Measurements from ENCODE around the gene CCDC186. TPM values are rescaled to one million over a fixed set of nuclear protein-coding genes. Genes with fewer than 3 reads are reported as not detected.
A peak's percentile ranks its signal among the peaks of the same experiment; 100 is the strongest.

CCDC186 gene
- polyA plus RNA-seq, 1 of the 3 experiments (the other 2 are of a cell fraction) = 1.3 TPM

DNA sequence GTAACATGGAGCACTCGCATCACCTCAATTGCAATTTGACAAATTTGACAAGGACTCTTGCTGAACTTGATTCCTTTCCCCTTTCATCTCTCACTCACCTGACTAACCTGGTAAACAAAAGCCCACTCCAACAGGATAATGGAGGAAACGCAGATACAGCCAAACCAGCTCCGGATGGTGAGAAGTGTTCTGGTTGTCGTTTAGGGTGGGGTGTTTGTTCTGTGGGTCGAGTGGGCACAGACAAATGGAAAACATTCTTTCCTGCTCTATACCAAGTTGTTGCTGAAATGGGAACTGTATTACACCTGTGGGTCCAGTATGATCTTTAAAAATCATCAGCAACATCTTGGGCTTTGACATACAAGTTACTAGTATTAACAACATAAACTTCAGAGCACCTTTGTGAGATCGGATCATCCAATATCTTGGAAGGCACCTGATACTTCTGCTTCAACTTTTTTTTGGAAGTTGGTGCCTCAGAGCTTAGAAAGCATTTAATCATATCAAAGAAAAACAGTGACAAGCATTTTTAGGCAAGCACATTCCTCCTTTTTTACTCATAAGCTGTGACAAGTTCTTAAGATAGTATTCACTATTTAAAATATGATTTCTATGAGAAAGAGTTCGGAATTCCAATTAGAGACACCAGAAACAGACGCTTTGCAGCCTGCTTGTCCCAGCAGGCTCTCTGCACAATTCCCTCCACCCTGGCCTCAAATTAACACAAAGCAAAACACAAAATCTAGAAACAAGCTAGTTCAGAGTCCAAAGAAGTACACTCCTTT lies 58.1 kb downstream of the CCDC186 start:
- no peaks in the 10 kb centered on the region for H3K9me2 ChIP-seq
- H3F3A ChIP-seq (replicated peaks; ENCODE audit: insufficient read depth) = no peaks in the 10 kb centered on the region
- H3K4me2 ChIP-seq = peak overlapping the region; percentile 44; the same call in 1 of the 2 replicates
- ChIA-PET CTCF (interaction anchor here (1.2 to 2.3 kb wide), 4 partner anchors 13 to 411 kb away, joined by 3 to 13 read pairs (median 6); no protein-coding TSS in a partner anchor), POLR2A (no interaction called here)
- H3K4me3 ChIP-seq (ENCODE audit: low read depth in 2 of 2, low read length in 1 of 2) = no peak overlapping the region
- DNase-seq = no peak
- peaks cover 0 to 7% of the 10 kb centered on the region in 2 experiments; a peak in 2 of 4 replicates for H3K4me1 ChIP-seq (ENCODE audit: control insufficient read depth in 1 of 2, insufficient read depth in 2 of 2, low read depth in 1 of 2, low read length in 1 of 2)
- H3K27ac ChIP-seq (ENCODE audit: low read depth in 2 of 2, low read length in 1 of 2) = no peak overlapping the region
- H3K27me3 ChIP-seq (ENCODE audit: insufficient read depth) = no peaks in the 10 kb centered on the region; the same call in 1 of the 2 replicates
- H4K20me1 ChIP-seq (ENCODE audit: insufficient read depth) = no peaks in the 10 kb centered on the region
- H3K79me2 ChIP-seq (ENCODE audit: insufficient read depth) = no peaks in the 10 kb centered on the region
- TF ChIP-seq, protein P1, sequence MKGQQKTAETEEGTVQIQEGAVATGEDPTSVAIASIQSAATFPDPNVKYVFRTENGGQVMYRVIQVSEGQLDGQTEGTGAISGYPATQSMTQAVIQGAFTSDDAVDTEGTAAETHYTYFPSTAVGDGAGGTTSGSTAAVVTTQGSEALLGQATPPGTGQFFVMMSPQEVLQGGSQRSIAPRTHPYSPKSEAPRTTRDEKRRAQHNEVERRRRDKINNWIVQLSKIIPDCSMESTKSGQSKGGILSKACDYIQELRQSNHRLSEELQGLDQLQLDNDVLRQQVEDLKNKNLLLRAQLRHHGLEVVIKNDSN (IDR thresholded peaks at IDR 0.05; ENCODE audit: borderline replicate concordance, low read depth) = no peak
- TF ChIP-seq RAD21 (IDR thresholded peaks at IDR 0.05; ENCODE audit: low read length) = no peak
- TF ChIP-seq FOXJ3 (CRISPR knock-in tag; IDR thresholded peaks at IDR 0.05) = no peak
- TF ChIP-seq GATA2 (CRISPR knock-in tag; IDR thresholded peaks at IDR 0.05) = no peak
- 53% methylated on average over 8 of the region's 8 CpGs for WGBS (ENCODE audit: low lambda C conversion rate)
- no peaks in the 10 kb centered on the region for H3K36me3 ChIP-seq (replicated peaks in 1 of 2; ENCODE audit: control insufficient read depth in 1 of 2, insufficient read depth in 2 of 2, low read length in 1 of 2)
- H3K9me3 ChIP-seq = no peaks in the 10 kb centered on the region
- no peak overlapping the region for H3K9ac ChIP-seq
- no peak overlapping the region for H2AFZ ChIP-seq (ENCODE audit: low read depth)

DNA sequence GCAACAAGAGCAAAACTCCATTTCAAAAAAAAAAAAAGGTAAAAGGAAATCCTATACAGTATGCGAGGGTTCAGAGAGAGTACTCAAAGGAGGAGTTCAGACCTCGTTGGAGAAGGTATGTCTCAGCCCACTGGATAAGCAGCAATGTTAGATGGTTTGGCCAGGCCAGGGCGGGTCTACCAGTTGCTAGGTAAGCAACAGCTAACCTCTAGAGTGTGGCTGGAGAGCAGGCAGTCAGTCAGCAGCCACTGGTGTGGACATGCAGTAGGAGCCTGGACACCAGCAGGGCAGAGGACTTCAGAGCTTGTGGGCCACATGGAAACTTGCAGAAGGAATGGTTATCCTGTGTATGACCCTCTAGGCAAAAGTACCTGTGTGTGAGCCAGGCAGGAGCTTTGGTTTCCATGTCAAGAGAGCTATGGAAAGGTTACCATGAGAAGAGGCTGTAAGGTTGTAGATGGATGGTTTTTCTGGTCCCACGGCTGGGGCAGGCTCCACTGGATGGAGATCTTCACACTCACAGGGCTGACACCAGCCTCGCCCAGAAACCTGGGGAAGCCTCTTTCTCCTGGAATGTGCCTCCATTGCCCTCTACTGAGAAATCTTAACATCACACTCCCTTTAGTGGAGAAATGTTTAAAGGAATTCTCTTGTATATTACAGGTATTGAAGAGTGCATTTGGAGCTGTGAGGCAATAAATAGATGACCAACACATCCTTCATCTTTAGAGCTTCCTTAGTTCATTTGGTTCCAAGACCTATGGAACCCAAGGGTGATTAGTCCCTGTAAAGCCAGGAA lies 63.6 kb downstream of the CCDC186 start:
- peak; percentile 21 for TF ChIP-seq RAD21 (IDR thresholded peaks at IDR 0.05; ENCODE audit: low read length)
- TF ChIP-seq EP300 (IDR thresholded peaks at IDR 0.05; ENCODE audit: borderline replicate concordance in 1 of 2, low read depth in 1 of 2, low read length in 1 of 2) = no peak
- TF ChIP-seq, protein P2, sequence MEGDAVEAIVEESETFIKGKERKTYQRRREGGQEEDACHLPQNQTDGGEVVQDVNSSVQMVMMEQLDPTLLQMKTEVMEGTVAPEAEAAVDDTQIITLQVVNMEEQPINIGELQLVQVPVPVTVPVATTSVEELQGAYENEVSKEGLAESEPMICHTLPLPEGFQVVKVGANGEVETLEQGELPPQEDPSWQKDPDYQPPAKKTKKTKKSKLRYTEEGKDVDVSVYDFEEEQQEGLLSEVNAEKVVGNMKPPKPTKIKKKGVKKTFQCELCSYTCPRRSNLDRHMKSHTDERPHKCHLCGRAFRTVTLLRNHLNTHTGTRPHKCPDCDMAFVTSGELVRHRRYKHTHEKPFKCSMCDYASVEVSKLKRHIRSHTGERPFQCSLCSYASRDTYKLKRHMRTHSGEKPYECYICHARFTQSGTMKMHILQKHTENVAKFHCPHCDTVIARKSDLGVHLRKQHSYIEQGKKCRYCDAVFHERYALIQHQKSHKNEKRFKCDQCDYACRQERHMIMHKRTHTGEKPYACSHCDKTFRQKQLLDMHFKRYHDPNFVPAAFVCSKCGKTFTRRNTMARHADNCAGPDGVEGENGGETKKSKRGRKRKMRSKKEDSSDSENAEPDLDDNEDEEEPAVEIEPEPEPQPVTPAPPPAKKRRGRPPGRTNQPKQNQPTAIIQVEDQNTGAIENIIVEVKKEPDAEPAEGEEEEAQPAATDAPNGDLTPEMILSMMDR (IDR thresholded peaks at IDR 0.05) = peak; percentile 33
- CTCF ChIA-PET = interaction anchor here (1.5 kb wide), 1 partner anchor 311 kb away, joined by 13 read pairs; no protein-coding TSS in a partner anchor

More for the DNA sequence above, 63.6 kb downstream of the CCDC186 start:
- no peak overlapping the region for H2AFZ ChIP-seq (ENCODE audit: low read depth)
- H3K9ac ChIP-seq = no peak overlapping the region
- H3K27ac ChIP-seq (ENCODE audit: low read depth in 2 of 2, low read length in 1 of 2) = no peak overlapping the region
- WGBS (ENCODE audit: low lambda C conversion rate) = 44% methylated on average over 4 of the region's 5 CpGs
- no peaks in the 10 kb centered on the region for H3K79me2 ChIP-seq (ENCODE audit: insufficient read depth)
- DNase-seq = no peak
- no peaks in the 10 kb centered on the region for H3K9me3 ChIP-seq
- no peaks in the 10 kb centered on the region; the same call in 1 of the 2 replicates for H3K27me3 ChIP-seq (ENCODE audit: insufficient read depth)
- no peaks in the 10 kb centered on the region for H4K20me1 ChIP-seq (ENCODE audit: insufficient read depth)
- no peaks in the 10 kb centered on the region for H3F3A ChIP-seq (replicated peaks; ENCODE audit: insufficient read depth)
- POLR2A ChIA-PET = no interaction called here
- H3K9me2 ChIP-seq = no peaks in the 10 kb centered on the region
- no peaks in the 10 kb centered on the region for H3K36me3 ChIP-seq (replicated peaks in 1 of 2; ENCODE audit: control insufficient read depth in 1 of 2, insufficient read depth in 2 of 2, low read length in 1 of 2)
- no peak overlapping the region for H3K4me3 ChIP-seq (ENCODE audit: low read depth in 2 of 2, low read length in 1 of 2)
- H3K4me1 ChIP-seq (ENCODE audit: control insufficient read depth in 1 of 2, insufficient read depth in 2 of 2, low read depth in 1 of 2, low read length in 1 of 2) = no peaks in the 10 kb centered on the region
- no peak overlapping the region for H3K4me2 ChIP-seq
